Parathyroid adenoma (tissue), 2 donors: ENCODE measurements around the gene SPRR5.

Source experiments
- H2AFZ ChIP-seq: fragments of 300-600 bp; sonication (generic); one replicate; pipeline ENCODE4 v1.7.0; 2017; ENCODE audit warnings: antibody characterized with exemption, mild to moderate bottlenecking
- H3K27ac ChIP-seq: fragments of 300-600 bp; sonication (generic); one replicate; pipeline ENCODE4 v1.7.0; 2017
- H3K27me3 ChIP-seq: fragments of 300-600 bp; sonication (generic); one replicate; pipeline ENCODE4 v1.7.0; 2017; ENCODE audit warnings: low read length; ENCODE audit not compliant: control insufficient read depth, insufficient read depth
- H3K36me3 ChIP-seq: fragments of 300-600 bp; sonication (generic); one replicate; pipeline ENCODE4 v1.7.0; 2017; ENCODE audit warnings: low read length; ENCODE audit not compliant: control insufficient read depth, insufficient read depth
- H3K4me1 ChIP-seq: fragments of 300-600 bp; sonication (generic); one replicate; pipeline ENCODE4 v1.7.0; 2017; ENCODE audit warnings: control low read depth
- H3K4me2 ChIP-seq: fragments of 300-600 bp; sonication (generic); one replicate; pipeline ENCODE4 v1.7.0; 2017; ENCODE audit warnings: low read length
- H3K4me3 ChIP-seq: fragments of 300-600 bp; sonication (generic); one replicate; pipeline ENCODE4 v1.7.0; 2017; ENCODE audit warnings: low read depth, low read length
- H3K79me2 ChIP-seq: fragments of 300-600 bp; sonication (generic); one replicate; pipeline ENCODE4 v1.7.0; 2017; ENCODE audit warnings: control low read depth
- H3K9ac ChIP-seq: fragments of 300-600 bp; sonication (generic); one replicate; pipeline ENCODE4 v1.7.0; 2017; ENCODE audit warnings: mild to moderate bottlenecking
- H3K9me3 ChIP-seq: fragments of 300-600 bp; sonication (generic); one replicate; pipeline ENCODE4 v1.7.0; 2017; ENCODE audit warnings: low read length; ENCODE audit not compliant: control insufficient read depth
- TF ChIP-seq, protein P1 (sequence below): fragments of 300-600 bp; sonication (generic); IDR thresholded peaks from one replicate; pipeline ENCODE4 v1.7.0; 2017; ENCODE audit warnings: antibody characterized with exemption, mild to moderate bottlenecking
- donor health status: primary hyperparathyroidism.

Gene SPRR5

DNA sequence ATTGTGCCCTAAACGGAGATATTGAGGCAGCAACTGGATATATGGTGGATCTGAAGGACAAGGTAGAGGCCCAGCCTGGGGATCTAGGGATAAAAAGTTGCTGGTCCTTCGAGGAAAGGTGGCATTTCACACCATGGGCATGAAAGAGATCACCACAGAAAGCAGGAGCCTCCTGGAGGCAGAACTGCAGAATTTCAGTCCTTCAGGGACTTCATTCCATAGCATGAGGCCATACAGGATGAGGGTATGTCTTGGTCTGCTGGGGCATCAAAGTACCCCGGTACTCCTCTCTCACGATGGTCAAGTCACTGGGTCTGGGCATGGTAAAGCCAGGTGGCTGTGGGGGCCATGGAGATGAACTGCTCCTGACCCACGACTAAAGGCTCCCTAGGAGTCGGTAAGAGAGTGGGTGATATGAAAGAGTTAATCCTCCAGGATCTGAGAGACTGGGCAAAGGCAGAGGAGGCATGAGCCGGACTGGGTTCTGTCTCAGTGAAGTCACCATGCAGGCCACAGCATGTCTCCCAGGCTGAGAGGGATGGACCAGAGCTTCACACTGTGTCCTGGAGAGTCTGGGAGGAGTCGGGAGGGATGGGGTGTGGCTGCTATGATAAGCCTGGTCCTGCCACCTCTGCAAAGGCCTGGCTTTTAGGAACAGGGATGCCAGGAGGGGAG lies 5.8 kb upstream of the SPRR5 start:
- TF ChIP-seq, protein P1, sequence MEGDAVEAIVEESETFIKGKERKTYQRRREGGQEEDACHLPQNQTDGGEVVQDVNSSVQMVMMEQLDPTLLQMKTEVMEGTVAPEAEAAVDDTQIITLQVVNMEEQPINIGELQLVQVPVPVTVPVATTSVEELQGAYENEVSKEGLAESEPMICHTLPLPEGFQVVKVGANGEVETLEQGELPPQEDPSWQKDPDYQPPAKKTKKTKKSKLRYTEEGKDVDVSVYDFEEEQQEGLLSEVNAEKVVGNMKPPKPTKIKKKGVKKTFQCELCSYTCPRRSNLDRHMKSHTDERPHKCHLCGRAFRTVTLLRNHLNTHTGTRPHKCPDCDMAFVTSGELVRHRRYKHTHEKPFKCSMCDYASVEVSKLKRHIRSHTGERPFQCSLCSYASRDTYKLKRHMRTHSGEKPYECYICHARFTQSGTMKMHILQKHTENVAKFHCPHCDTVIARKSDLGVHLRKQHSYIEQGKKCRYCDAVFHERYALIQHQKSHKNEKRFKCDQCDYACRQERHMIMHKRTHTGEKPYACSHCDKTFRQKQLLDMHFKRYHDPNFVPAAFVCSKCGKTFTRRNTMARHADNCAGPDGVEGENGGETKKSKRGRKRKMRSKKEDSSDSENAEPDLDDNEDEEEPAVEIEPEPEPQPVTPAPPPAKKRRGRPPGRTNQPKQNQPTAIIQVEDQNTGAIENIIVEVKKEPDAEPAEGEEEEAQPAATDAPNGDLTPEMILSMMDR: no peak
- H3K27me3 ChIP-seq: no peaks in the 10 kb centered on the region
- H3K27ac ChIP-seq: no peak overlapping the region
- no peak overlapping the region for H3K9ac ChIP-seq
- H3K36me3 ChIP-seq: no peaks in the 10 kb centered on the region
- H3K4me3 ChIP-seq: no peak overlapping the region
- no peak overlapping the region for H3K4me2 ChIP-seq
- no peaks in the 10 kb centered on the region for H3K9me3 ChIP-seq
- H3K4me1 ChIP-seq: no peaks in the 10 kb centered on the region
- no peaks in the 10 kb centered on the region for H3K79me2 ChIP-seq
- no peak overlapping the region for H2AFZ ChIP-seq

DNA sequence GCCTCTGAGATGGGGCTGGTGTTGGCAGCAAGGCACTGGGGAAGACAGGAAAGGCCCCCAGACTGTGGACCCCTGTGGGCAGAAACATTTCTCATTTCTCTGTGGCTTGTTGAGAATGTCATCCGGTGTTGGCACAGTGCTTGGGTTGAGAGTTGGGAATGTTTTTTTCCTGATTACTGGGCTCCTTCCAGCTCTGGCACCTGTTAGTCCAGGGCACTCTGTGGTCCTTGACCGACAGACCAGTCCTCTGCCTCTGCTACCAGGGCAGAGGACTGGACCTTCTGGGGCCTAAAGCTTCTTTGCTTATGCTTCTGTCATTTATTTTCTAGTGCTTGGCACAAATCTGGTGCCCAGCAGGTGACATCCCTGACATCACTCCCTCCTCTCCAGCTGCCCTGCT lies 4.8 kb upstream of the SPRR5 start:
- Histone ChIP-seq H3K36me3 (no peaks in the 10 kb centered on the region), H3K4me1 (no peaks in the 10 kb centered on the region), H3K79me2 (no peaks in the 10 kb centered on the region), H3K9me3 (no peaks in the 10 kb centered on the region), H2AFZ (no peak overlapping the region), H3K9ac (no peak overlapping the region), H3K27ac (no peak overlapping the region), H3K4me2 (no peak overlapping the region), H3K4me3 (no peak overlapping the region), H3K27me3 (no peaks in the 10 kb centered on the region)
- TF ChIP-seq, protein P1: no peak

DNA sequence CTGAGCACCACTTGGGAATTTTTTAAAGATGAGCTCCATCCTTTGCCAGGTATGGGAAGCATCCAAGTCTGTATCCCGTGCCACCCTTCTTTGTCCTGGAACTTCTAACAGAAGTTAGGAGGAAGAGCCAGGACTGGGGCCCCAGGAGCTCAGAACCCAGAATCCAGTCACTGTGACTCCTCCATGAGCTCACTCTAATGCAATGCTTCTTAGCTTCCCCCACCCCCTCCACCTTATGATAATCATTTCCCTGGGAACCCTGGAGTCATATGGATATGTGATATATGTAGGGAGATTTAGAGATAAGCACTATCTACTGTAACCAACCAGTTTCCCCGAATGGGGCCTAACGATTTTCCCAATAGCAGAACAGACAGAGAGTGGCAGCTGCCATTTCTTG lies 758 bp upstream of the SPRR5 start:
- no peak overlapping the region for H3K4me3 ChIP-seq
- H3K4me2 ChIP-seq: no peak overlapping the region
- H3K9me3 ChIP-seq: no peaks in the 10 kb centered on the region
- no peak overlapping the region for H3K9ac ChIP-seq
- no peaks in the 10 kb centered on the region for H3K4me1 ChIP-seq
- no peak overlapping the region for H3K27ac ChIP-seq
- H2AFZ ChIP-seq: no peak overlapping the region
- TF ChIP-seq, protein P1: no peak
- no peaks in the 10 kb centered on the region for H3K79me2 ChIP-seq
- no peaks in the 10 kb centered on the region for H3K27me3 ChIP-seq
- H3K36me3 ChIP-seq: no peaks in the 10 kb centered on the region

DNA sequence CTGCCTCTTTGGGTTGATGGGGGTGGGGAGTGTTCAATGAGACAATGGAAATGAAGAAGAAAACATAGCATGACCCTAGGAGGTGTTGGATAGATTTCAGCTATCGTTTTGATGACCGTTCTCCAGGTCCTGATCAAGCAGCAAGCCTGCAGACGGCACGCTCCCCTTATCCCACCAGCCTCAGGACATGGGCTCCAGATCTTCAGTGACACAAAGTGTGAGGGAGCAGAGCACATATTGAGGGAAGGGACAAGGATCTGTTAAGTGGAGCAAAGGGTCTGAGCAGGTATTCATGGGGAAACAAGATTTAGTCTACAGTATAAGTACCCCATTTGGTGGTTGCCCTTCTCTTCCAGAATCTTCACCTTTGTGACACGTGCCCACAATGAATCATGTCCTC lies 4.7 kb downstream of the SPRR5 start:
- Histone ChIP-seq H3K9me3 (no peaks in the 10 kb centered on the region), H3K4me1 (no peaks in the 10 kb centered on the region), H3K79me2 (no peaks in the 10 kb centered on the region), H3K4me2 (no peak overlapping the region), H2AFZ (no peak overlapping the region), H3K4me3 (no peak overlapping the region), H3K27me3 (no peaks in the 10 kb centered on the region), H3K27ac (no peak overlapping the region), H3K36me3 (no peaks in the 10 kb centered on the region), H3K9ac (no peak overlapping the region)
- TF ChIP-seq, protein P1: no peak

DNA sequence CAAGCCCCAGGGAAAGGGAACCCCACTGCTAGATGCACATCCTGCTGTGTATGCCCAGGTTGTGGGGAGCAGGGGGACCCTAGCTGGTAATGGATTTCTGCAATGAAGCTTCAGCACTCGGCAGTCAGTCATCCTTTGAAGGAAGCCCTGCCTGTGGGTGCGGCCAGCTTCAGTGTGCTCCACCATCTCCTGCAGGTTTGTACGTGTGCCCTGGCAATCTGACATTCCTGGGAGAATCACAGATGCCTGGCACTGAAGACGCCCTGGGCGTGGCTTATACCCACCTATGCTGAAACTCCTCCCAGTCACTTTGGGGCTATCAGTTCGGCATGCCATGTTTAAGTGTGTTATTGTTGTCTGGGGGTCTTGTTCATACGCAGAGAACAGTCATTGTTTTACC lies 6.8 kb downstream of the SPRR5 start:
- no peak overlapping the region for H3K4me2 ChIP-seq
- H3K4me1 ChIP-seq: no peaks in the 10 kb centered on the region
- H3K9ac ChIP-seq: no peak overlapping the region
- no peaks in the 10 kb centered on the region for H3K36me3 ChIP-seq
- H3K79me2 ChIP-seq: no peaks in the 10 kb centered on the region
- no peak overlapping the region for H2AFZ ChIP-seq
- H3K9me3 ChIP-seq: no peaks in the 10 kb centered on the region
- H3K27me3 ChIP-seq: no peaks in the 10 kb centered on the region
- H3K27ac ChIP-seq: no peak overlapping the region
- H3K4me3 ChIP-seq: no peak overlapping the region
- TF ChIP-seq, protein P1: no peak
